Heart left ventricle (tissue), 16 donors: ENCODE results near the gene IFI44. TPM values are rescaled to one million over a fixed set of nuclear protein-coding genes. Genes with fewer than 3 reads are reported as not detected.

Experiments used
- ATAC-seq, 4 donors: fragments of 200-7000 bp; cut with Tn5 transposase; one replicate each; pipeline ENCODE4 v1.9.1; 2020 to 2022; ENCODE audit warnings: moderate library complexity in 4 of 4, mild to moderate bottlenecking in 3 of 4, moderate number of reproducible peaks in 1 of 4
- DNase-seq, 5 donors: peaks; one replicate each; pipeline ENCODE4 v3.0.0-alpha.2; 2020
- H3K27ac ChIP-seq, 12 donors: fragments of 200-600 bp; sonication (generic) in 4 of 12; one replicate each; pipeline versions ENCODE4 v1.5.0 to v1.8.0; 2016 to 2022; ENCODE audit warnings: mild to moderate bottlenecking in 2 of 12
- H3K27me3 ChIP-seq, 9 donors: fragments of 200-600 bp; sonication (generic) in 2 of 9; one replicate each; pipeline versions ENCODE4 v1.5.1 to v1.8.0; 2016 to 2022; ENCODE audit warnings: mild to moderate bottlenecking in 3 of 9
- H3K36me3 ChIP-seq, 9 donors: fragments of 200-600 bp; sonication (generic) in 2 of 9; one replicate each; pipeline versions ENCODE4 v1.5.0 to v1.8.0; 2018 to 2022; ENCODE audit warnings: mild to moderate bottlenecking in 2 of 9
- H3K4me1 ChIP-seq, 12 donors: fragments of 200-600 bp; sonication (generic) in 4 of 12; one replicate each; pipeline versions ENCODE4 v1.5.0 to v1.8.0; 2016 to 2022; ENCODE audit warnings: mild to moderate bottlenecking in 3 of 12
- H3K4me3 ChIP-seq, 12 donors: fragments of 200-600 bp; sonication (generic) in 4 of 12; one replicate each; pipeline versions ENCODE4 v1.5.0 to v1.8.0; 2017 to 2022; ENCODE audit warnings: mild to moderate bottlenecking in 9 of 12, moderate library complexity in 4 of 12
- H3K9me3 ChIP-seq, 12 donors: fragments of 200-600 bp; sonication (generic) in 4 of 12; one replicate each; pipeline versions ENCODE4 v1.5.0 to v1.8.0; 2016 to 2022; ENCODE audit warnings: mild to moderate bottlenecking in 1 of 12
- CTCF ChIP-seq, 12 donors: fragments of 200-600 bp; sonication (generic) in 4 of 12; IDR thresholded peaks; one replicate each; pipeline versions ENCODE4 v1.5.0 to v1.8.0; 2018 to 2022; ENCODE audit warnings: antibody characterized with exemption in 12 of 12, mild to moderate bottlenecking in 5 of 12
- POLR2A ChIP-seq, 2 donors: fragments of 450-650 bp; IDR thresholded peaks; one replicate each; pipeline ENCODE4 v1.6.1; 2017; ENCODE audit warnings: antibody characterized with exemption in 2 of 2, mild to moderate bottlenecking in 2 of 2, moderate library complexity in 2 of 2
- WGBS, 4 donors: extraction: QIAGEN DNeasy Blood & Tissue Kit in 2 of 4; methylation state at CpG; one replicate each; pipeline versions ENCODE4 v1.1.5 to v1.1.7; 2013 to 2018; 5-methylcytosine and 5-hydroxymethylcytosine counted together
- intact Hi-C, 10 donors: fragments of 100-400 bp; cut with DNase I; formaldehyde crosslinking; loops; one replicate each; pipeline versions ENCODE4 v1.11.1 to v1.14.2; 2022
- polyA plus RNA-seq, 2 donors: library from polyadenylated mRNA; stranded (reverse); fragments of 200-250 nt; gene quantifications; one replicate each; pipeline ENCODE4 v1.2.3, GENCODE V29; 2013
- total RNA-seq, 9 donors: library from RNA; depleted of rRNA in 2 of 9; stranded (reverse); fragments of >200 nt in 2 of 9; fragmentation: NEBNext Ultra II Directional in 3 of 9; extraction: Animal tissue kit (Norgen Biotek cat#: 25700) in 3 of 9; gene quantifications; one replicate each; pipeline versions ENCODE4 v1.1.0 to v1.2.4, GENCODE V29; 2016 to 2023
- donor health status: ischemic (EF 13 %, LVEDD 7.1; RV severe dilation, severe dysfunction).
- donor health status: healthy with polysubstance abuse.
- donor health status: DM: no; HTN: yes; CAD: no.
- donor health status: DM: no; HTN: no; CAD: no.
- donor health status: ischemic (EF 25% LVEDD 6.9; RV normal size, moderate dysfunction).
- donor health status: ischemic (EF 25% LVEDD 5.7; RV mildly dilated, moderate dysfunction).
- donor health status: healthy.
- donor health status: DM: yes; HTN: yes; CAD: no.
- donor health status: ischemic (EF 35%, LVEDD 5.7; RV mildly dilated, moderate dysfunction).
- donor health status: nonischemic (EF 11% LVEDD 7.7; RV severe dilation, severe dysfunction).
- donor health status: DM: yes; HTN: yes; CAD: no.
- donor health status: PGD.
- donor health status: ischemic (EF 29% LVEDD 5.4; RV normal size, mild dysfunction).
- donor health status: nonischemic (EF 23%, LVEDD 6.1; RV moderate dilation, normal function).

The IFI44 gene
- total and polyA plus RNA-seq, 11 donors: 4.5 to 43.0 (median 11.2) TPM

- WGBS, 4 donors: 49 to 66% (median 59%) methylated on average over 2 of the region's 2 CpGs
- ATAC-seq: no peak
- no peak overlapping the region for H3K27ac ChIP-seq
- H3K4me3 ChIP-seq: no peak overlapping the region
- no peaks in the 10 kb centered on the region for H3K36me3 ChIP-seq
- H3K9me3 ChIP-seq: no peaks in the 10 kb centered on the region
- TF ChIP-seq CTCF (IDR thresholded peaks at IDR 0.05): no peak
- TF ChIP-seq POLR2A (IDR thresholded peaks at IDR 0.05): no peak
- no peak for DNase-seq
- no peaks in the 10 kb centered on the region for H3K4me1 ChIP-seq
- intact Hi-C loops: no loop called here
- no peaks in the 10 kb centered on the region for H3K27me3 ChIP-seq
These were observed 38.3 kb downstream of the IFI44 start for GRCh38 chr1:78687914-78688313.

GRCh38 chr1:78688697-78689096, 39.1 kb downstream of the IFI44 start:
- no peak overlapping the region for H3K4me3 ChIP-seq
- H3K27ac ChIP-seq: no peak overlapping the region
- intact Hi-C loops: no loop called here
- TF ChIP-seq POLR2A (IDR thresholded peaks at IDR 0.05) (no peak), CTCF (IDR thresholded peaks at IDR 0.05) (peak in 3 of 12 donors; percentile 10 to 31 (median 29))
- H3K9me3 ChIP-seq: no peaks in the 10 kb centered on the region
- H3K4me1 ChIP-seq: no peaks in the 10 kb centered on the region
- DNase-seq (no peak), ATAC-seq (no peak)
- H3K27me3 ChIP-seq: no peaks in the 10 kb centered on the region
- no peaks in the 10 kb centered on the region for H3K36me3 ChIP-seq

GRCh38 chr1:78690516-78690915, 40.9 kb downstream of the IFI44 start:
- Histone ChIP-seq H3K27ac (no peak overlapping the region), H3K36me3 (no peaks in the 10 kb centered on the region), H3K9me3 (no peaks in the 10 kb centered on the region), H3K4me3 (no peak overlapping the region), H3K27me3 (no peaks in the 10 kb centered on the region), H3K4me1 (no peaks in the 10 kb centered on the region)
- ATAC-seq (no peak), DNase-seq (no peak)
- WGBS, 4 donors: 73 to 86% (median 81%) methylated on average over 3 of the region's 3 CpGs
- intact Hi-C loops: no loop called here
- TF ChIP-seq CTCF (IDR thresholded peaks at IDR 0.05): no peak
- no peak for TF ChIP-seq POLR2A (IDR thresholded peaks at IDR 0.05)

GRCh38 chr1:78691995-78692747, 42.5 kb downstream of the IFI44 start:
- 41 to 54% (median 47%) methylated on average over 4 of the region's 4 CpGs for WGBS, 4 donors
- Histone ChIP-seq H3K36me3 (no peaks in the 10 kb centered on the region), H3K27me3 (no peaks in the 10 kb centered on the region), H3K9me3 (peaks cover 0 to 5% (median 0%) of the 10 kb centered on the region in 12 donors), H3K4me1 (no peaks in the 10 kb centered on the region), H3K27ac (no peak overlapping the region), H3K4me3 (no peak overlapping the region)
- ATAC-seq (no peak), DNase-seq (no peak)
- intact Hi-C loops: no loop called here
- TF ChIP-seq POLR2A (IDR thresholded peaks at IDR 0.05): no peak
- TF ChIP-seq CTCF (IDR thresholded peaks at IDR 0.05): no peak
